Neural cell (in vitro differentiated cells): ENCODE measurements around the gene NPEPPS. TPM values are rescaled to one million over a fixed set of nuclear protein-coding genes. Genes with fewer than 3 reads are reported as not detected.

Experiments
- H2AFZ ChIP-seq: fragments of 200-600, 300-800 bp; sonication (generic), shearing (Covaris generic); 2 replicates; pipeline ENCODE4 v1.6.0; 2014; ENCODE audit warnings: low read depth, mild to moderate bottlenecking, antibody characterized with exemption, low read length, moderate library complexity
- H3F3A ChIP-seq: fragments of 200-600 bp; shearing (Covaris generic); 2 replicates; pipeline ENCODE4 v1.6.1; 2016; ENCODE audit warnings: mild to moderate bottlenecking, moderate library complexity, mixed read lengths, antibody characterized with exemption, low read length; ENCODE audit not compliant: insufficient read depth, poor library complexity, severe bottlenecking
- H3K27ac ChIP-seq: fragments of 200-600, 300-800 bp; sonication (generic), shearing (Covaris generic); 2 replicates; pipeline ENCODE4 v1.5.1; 2014; ENCODE audit warnings: mild to moderate bottlenecking, low read length, moderate library complexity
- H3K27me3 ChIP-seq: fragments of 300-800, 200-600 bp; sonication (generic), shearing (Covaris generic); 2 replicates; pipeline ENCODE4 v1.6.0; 2014; ENCODE audit warnings: mild to moderate bottlenecking, low read depth, low read length, moderate library complexity; ENCODE audit not compliant: insufficient read depth
- H3K36me3 ChIP-seq: fragments of 300-800, 200-600 bp; sonication (generic), shearing (Covaris generic); 2 replicates; pipeline ENCODE4 v1.5.1; 2014; ENCODE audit warnings: mild to moderate bottlenecking, antibody characterized with exemption, low read length, moderate library complexity; ENCODE audit not compliant: insufficient read depth
- H3K4me2 ChIP-seq: fragments of 300-800, 200-600 bp; sonication (generic), shearing (Covaris generic); 2 replicates; pipeline ENCODE4 v1.6.0; 2014; ENCODE audit warnings: mild to moderate bottlenecking, low read length
- H3K4me3 ChIP-seq: fragments of 300-800, 200-600 bp; sonication (generic), shearing (Covaris generic); 2 replicates; pipeline ENCODE4 v1.5.1; 2014; ENCODE audit warnings: mild to moderate bottlenecking, low read length, moderate library complexity
- H3K79me2 ChIP-seq: fragments of 200-600 bp; shearing (Covaris generic); replicated peaks from 2 replicates; pipeline ENCODE4 v1.6.0; 2014; ENCODE audit warnings: mild to moderate bottlenecking, low read length, moderate library complexity; ENCODE audit not compliant: insufficient read depth
- H3K9ac ChIP-seq: fragments of 300-800, 200-600 bp; sonication (generic), shearing (Covaris generic); 2 replicates; pipeline ENCODE4 v1.6.1; 2016; ENCODE audit warnings: mild to moderate bottlenecking, low read length, mixed read lengths
- H3K9me2 ChIP-seq: fragments of 200-600 bp; shearing (Covaris generic); 2 replicates; pipeline ENCODE4 v1.6.1; 2016; ENCODE audit warnings: mild to moderate bottlenecking, low read length, mixed read lengths; ENCODE audit not compliant: insufficient read depth
- H3K9me3 ChIP-seq: fragments of 200-600, 300-800 bp; sonication (generic), shearing (Covaris generic); 2 replicates; pipeline ENCODE4 v1.6.1; 2016; ENCODE audit warnings: mild to moderate bottlenecking, mixed run types, low read length, moderate library complexity, mixed read lengths
- H4K20me1 ChIP-seq: fragments of 200-600 bp; shearing (Covaris generic); 2 replicates; pipeline ENCODE4 v1.6.1; 2016; ENCODE audit warnings: mild to moderate bottlenecking, mixed run types; ENCODE audit not compliant: insufficient read depth
- CTCF ChIP-seq: fragments of 450-650 bp; IDR thresholded peaks from 2 replicates; pipeline ENCODE4 v1.5.1; 2014; ENCODE audit warnings: antibody characterized with exemption, mild to moderate bottlenecking, moderate library complexity; ENCODE audit not compliant: poor library complexity, severe bottlenecking
- EP300 ChIP-seq: fragments of 450-650 bp; conservative IDR thresholded peaks from 2 replicates; pipeline ENCODE4 v1.6.1; 2014; ENCODE audit warnings: antibody characterized with exemption, mild to moderate bottlenecking, moderate library complexity; ENCODE audit not compliant: poor library complexity, severe bottlenecking
- EZH2 ChIP-seq: fragments of 200-600, 300-800 bp; shearing (Covaris generic), sonication (generic); IDR thresholded peaks from 2 replicates; pipeline ENCODE4 v1.6.1; 2014; ENCODE audit warnings: antibody characterized with exemption, low read length, borderline replicate concordance, mild to moderate bottlenecking; ENCODE audit not compliant: insufficient read depth, poor library complexity, severe bottlenecking
- MXI1 ChIP-seq: fragments of 450-650 bp; conservative IDR thresholded peaks from 2 replicates; pipeline ENCODE4 v1.6.1; 2014; ENCODE audit warnings: antibody characterized with exemption, mild to moderate bottlenecking; ENCODE audit not compliant: poor library complexity, severe bottlenecking
- POLR2AphosphoS5 ChIP-seq: IDR thresholded peaks from 2 replicates; pipeline ENCODE4 v1.6.1; 2012
- RAD21 ChIP-seq: fragments of 450-650 bp; conservative IDR thresholded peaks from 2 replicates; pipeline ENCODE4 v1.6.1; 2014; ENCODE audit warnings: antibody characterized with exemption, mild to moderate bottlenecking, moderate library complexity
- REST ChIP-seq: IDR thresholded peaks from 2 replicates; pipeline ENCODE4 v1.6.1; 2012; ENCODE audit warnings: borderline replicate concordance
- SMC3 ChIP-seq: fragments of 450-650 bp; conservative IDR thresholded peaks from 2 replicates; pipeline ENCODE4 v1.6.1; 2014; ENCODE audit warnings: antibody characterized with exemption, mild to moderate bottlenecking, moderate library complexity; ENCODE audit not compliant: poor library complexity
- TAF1 ChIP-seq: IDR thresholded peaks from 2 replicates; pipeline ENCODE4 v1.6.1; 2012; ENCODE audit warnings: low read depth
- polyA plus RNA-seq: library from polyadenylated mRNA; depleted of rRNA; stranded (reverse); fragments of >200 nt; gene quantifications from 2 replicates; pipeline ENCODE4 v1.2.3, GENCODE V29; 2014

The NPEPPS gene
- polyA plus RNA-seq, 1 donor from 2014 or later = 150 TPM

- H3K9me3 ChIP-seq = no peaks in the 10 kb centered on the region
- H3K79me2 ChIP-seq = no peaks in the 10 kb centered on the region
- no peaks in the 10 kb centered on the region for H4K20me1 ChIP-seq
Observed at GRCh38 chr17:47636273-47637030, 105.5 kb downstream of the NPEPPS start.

GRCh38 chr17:47638903-47639302 lies 108.0 kb downstream of the NPEPPS start:
- Histone ChIP-seq H3K36me3 (no peaks in the 10 kb centered on the region), H3K9me3 (no peaks in the 10 kb centered on the region), H3K27ac (no peak overlapping the region), H3K4me2 (no peak overlapping the region), H4K20me1 (no peaks in the 10 kb centered on the region), H3K79me2 (no peaks in the 10 kb centered on the region), H2AFZ (no peak overlapping the region), H3K9ac (no peak overlapping the region), H3F3A (no peaks in the 10 kb centered on the region), H3K4me3 (no peak overlapping the region), H3K27me3 (no peaks in the 10 kb centered on the region), H3K9me2 (no peaks in the 10 kb centered on the region)
- TF ChIP-seq RAD21 = no peak
- no peak for TF ChIP-seq MXI1
- TF ChIP-seq SMC3 = no peak
- TF ChIP-seq CTCF = no peak
- no peak for TF ChIP-seq EZH2
- TF ChIP-seq TAF1 = no peak
- no peak for TF ChIP-seq POLR2AphosphoS5

More at GRCh38 chr17:47636273-47637030, 105.5 kb downstream of the NPEPPS start:
- H3K27ac ChIP-seq = no peak overlapping the region
- H3K27me3 ChIP-seq = no peaks in the 10 kb centered on the region
- no peaks in the 10 kb centered on the region for H3K36me3 ChIP-seq
- no peak overlapping the region for H3K9ac ChIP-seq
- no peaks in the 10 kb centered on the region for H3K9me2 ChIP-seq
- TF ChIP-seq REST (no peak), CTCF (no peak), MXI1 (no peak), SMC3 (no peak), EP300 (no peak), EZH2 (no peak), RAD21 (no peak), TAF1 (no peak), POLR2AphosphoS5 (no peak)
- H3K4me3 ChIP-seq = no peak overlapping the region
- H2AFZ ChIP-seq = no peak overlapping the region
- no peak overlapping the region for H3K4me2 ChIP-seq
- H3F3A ChIP-seq = no peaks in the 10 kb centered on the region
